HG03432 (cell line): ENCODE results near the gene MGAT5B.
"Not testable (repeated sequence)": the region's sequence is repeated elsewhere in the genome, so short reads cannot be mapped to it uniquely, and the experiment has no call there.

Experiments
- ATAC-seq: cut with Tn5 transposase; IDR thresholded peaks from one replicate; pipeline ENCODE4 v1.9.1; 2021; ENCODE audit warnings: mild to moderate bottlenecking, moderate library complexity; ENCODE audit not compliant: unreplicated experiment

The MGAT5B gene

GRCh38 chr17:76968707-76969597 lies 100.7 kb downstream of the MGAT5B start:
- ATAC-seq, result no peak

- no peak for ATAC-seq
These were observed 101.5 kb downstream of the MGAT5B start for GRCh38 chr17:76969598-76970172.

GRCh38 chr17:76970228-76970627 lies 102.0 kb downstream of the MGAT5B start:
- not testable (repeated sequence) for ATAC-seq

GRCh38 chr17:76972046-76972641 lies 103.9 kb downstream of the MGAT5B start:
- ATAC-seq, result no peak

GRCh38 chr17:76973040-76973439 lies 104.8 kb downstream of the MGAT5B start:
- ATAC-seq, result no peak

GRCh38 chr17:76974721-76975120 lies 106.5 kb downstream of the MGAT5B start:
- ATAC-seq, result no peak

GRCh38 chr17:76978050-76978449 lies 109.8 kb downstream of the MGAT5B start:
- ATAC-seq, result not testable (repeated sequence)

- no peak for ATAC-seq
These were observed 113.5 kb downstream of the MGAT5B start for GRCh38 chr17:76981545-76982295.

GRCh38 chr17:76982408-76983074 lies 114.3 kb downstream of the MGAT5B start:
- ATAC-seq, result no peak

GRCh38 chr17:76983075-76983775 lies 115.0 kb downstream of the MGAT5B start:
- ATAC-seq, result no peak

- no peak for ATAC-seq
These were observed 118.2 kb downstream of the MGAT5B start for GRCh38 chr17:76986365-76986764.

- no peak for ATAC-seq
These were observed 119.4 kb downstream of the MGAT5B start for GRCh38 chr17:76987486-76988093.

- no peak for ATAC-seq
These were observed 120.6 kb downstream of the MGAT5B start for GRCh38 chr17:76988796-76989195.

- no peak for ATAC-seq
These were observed 121.3 kb downstream of the MGAT5B start for GRCh38 chr17:76989519-76989918.

GRCh38 chr17:76992891-76993290 lies 124.7 kb downstream of the MGAT5B start:
- ATAC-seq, result no peak

- no peak for ATAC-seq
These were observed 125.4 kb downstream of the MGAT5B start for GRCh38 chr17:76993651-76994050.

- no peak for ATAC-seq
These were observed 126.0 kb downstream of the MGAT5B start for GRCh38 chr17:76994237-76994637.

GRCh38 chr17:76995387-76996105 lies 127.3 kb downstream of the MGAT5B start:
- ATAC-seq, result no peak
